Activated T-cell treated with anti-CD3 and anti-CD28 coated beads for 4 hours (primary cell): Measurements from ENCODE around the gene DOCK3.
A peak's percentile ranks its signal among the peaks of the same experiment; 100 is the strongest.
"Not testable (repeated sequence)": the region's sequence is repeated elsewhere in the genome, so short reads cannot be mapped to it uniquely, and the experiment has no call there.

Experiments
- DNase-seq: peaks from one replicate; pipeline ENCODE4 v3.0.0-alpha.2; 2020

Gene DOCK3

DNA sequence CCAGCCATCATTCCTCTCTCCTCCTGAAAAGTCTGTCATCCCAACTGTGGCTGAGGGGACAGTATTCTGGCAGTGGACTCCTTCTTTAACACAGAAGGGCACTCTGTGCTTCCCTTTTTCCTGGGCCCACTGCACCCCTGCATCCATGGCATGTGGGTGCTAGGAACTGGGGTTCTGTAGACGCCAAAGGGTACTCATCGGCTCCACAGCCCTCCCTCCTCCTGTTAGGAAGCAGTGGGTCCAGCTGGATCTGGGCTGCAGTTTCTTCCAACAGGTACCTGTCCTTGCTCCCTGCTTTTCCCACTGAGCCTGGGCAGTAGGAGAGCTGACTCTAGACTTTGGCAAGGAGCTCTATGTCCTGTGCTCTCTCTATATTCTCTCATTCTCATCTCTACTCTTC lies 704.0 kb downstream of the DOCK3 start:
- DNase-seq, result no peak

DNA sequence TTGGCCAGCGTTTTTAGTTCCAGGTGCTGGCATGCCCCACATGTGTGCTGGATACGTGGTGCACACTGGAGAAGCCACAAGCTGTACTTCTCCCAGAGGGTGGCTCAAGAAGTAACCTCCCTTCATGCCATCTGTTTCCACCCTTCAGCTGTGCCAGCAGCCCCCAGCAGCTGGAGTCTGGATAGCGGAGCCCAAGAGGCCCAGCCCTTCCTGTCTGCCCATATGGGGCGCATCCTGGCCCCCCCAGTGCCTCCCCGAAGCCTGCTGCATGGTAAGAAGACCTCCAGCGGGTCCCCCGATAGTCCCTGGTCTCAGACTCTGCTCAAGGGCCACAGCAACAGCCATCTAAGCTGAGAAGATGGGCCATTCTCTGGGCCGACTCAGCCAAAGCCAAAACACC lies 704.6 kb downstream of the DOCK3 start:
- DNase-seq, result no peak

DNA sequence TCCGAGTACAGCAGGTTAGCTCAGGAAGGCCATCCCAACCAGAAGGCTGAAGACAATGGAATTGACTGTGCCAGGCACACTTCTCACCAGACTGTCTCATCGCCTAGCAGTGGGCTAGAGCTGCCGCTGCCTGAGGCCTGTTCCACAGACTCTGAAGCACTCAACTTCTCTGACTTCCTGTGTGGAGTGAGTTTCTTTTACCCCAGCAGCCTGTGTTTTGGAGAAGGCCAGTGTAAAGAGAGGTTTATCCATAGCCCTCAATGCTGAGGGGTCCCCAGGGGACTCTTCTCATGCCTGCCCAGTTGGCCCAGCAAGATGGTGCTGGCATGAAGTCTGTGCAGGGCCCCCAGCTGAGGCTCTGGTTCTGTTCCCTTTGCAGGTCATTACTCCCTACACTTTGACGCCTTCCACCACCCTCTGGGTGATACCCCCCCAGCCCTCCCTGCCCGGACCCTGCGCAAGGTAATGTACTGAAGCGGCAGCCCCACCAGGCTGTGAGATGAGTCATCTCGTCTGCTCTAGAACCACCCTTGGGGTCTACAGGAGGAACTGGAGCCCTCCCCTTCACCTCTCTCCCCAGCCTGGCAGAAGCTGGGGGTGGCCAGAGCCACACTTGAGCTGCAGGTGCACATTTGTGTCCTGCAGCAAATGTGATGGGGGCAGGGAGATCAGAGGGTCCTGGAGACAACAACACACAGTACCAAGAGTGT lies 705.2 kb downstream of the DOCK3 start:
- no peak for DNase-seq

DNA sequence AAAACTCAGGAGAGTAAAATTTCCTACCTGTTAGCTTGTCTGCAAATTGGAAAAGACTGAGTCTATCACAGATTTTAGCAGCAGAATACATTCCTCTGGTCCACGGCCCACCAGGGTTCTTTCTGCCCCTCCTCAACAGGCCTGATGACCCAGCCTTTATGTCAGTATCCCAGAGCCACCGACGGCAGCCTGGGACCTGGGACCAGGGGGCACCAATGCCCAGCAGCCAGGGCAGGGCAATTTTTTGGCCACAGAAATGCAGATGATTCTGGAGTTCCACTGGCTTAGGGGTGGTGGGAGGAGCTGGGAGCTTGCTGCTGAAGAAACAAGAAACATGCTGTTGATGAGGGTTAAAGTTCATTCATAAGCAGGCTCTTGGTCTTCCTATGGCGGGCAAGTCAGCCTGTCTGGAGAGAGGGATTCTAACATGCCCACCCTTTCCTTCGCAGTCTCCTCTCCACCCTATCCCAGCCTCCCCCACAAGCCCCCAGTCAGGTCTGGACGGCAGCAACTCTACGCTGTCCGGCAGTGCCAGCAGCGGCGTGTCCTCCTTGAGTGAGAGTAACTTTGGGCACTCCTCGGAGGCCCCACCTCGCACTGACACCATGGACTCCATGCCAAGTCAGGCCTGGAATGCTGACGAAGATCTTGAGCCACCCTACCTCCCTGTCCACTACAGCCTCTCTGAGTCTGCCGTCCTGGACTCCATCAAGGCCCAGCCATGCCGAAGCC lies 706.0 kb downstream of the DOCK3 start:
- DNase-seq, result no peak

GRCh38 chr3:51381333-51381705 lies 706.6 kb downstream of the DOCK3 start:
- DNase-seq, result no peak

GRCh38 chr3:51382076-51382745 lies 707.5 kb downstream of the DOCK3 start:
- no peak for DNase-seq

GRCh38 chr3:51382947-51383578 lies 708.3 kb downstream of the DOCK3 start:
- DNase-seq, result no peak

DNA sequence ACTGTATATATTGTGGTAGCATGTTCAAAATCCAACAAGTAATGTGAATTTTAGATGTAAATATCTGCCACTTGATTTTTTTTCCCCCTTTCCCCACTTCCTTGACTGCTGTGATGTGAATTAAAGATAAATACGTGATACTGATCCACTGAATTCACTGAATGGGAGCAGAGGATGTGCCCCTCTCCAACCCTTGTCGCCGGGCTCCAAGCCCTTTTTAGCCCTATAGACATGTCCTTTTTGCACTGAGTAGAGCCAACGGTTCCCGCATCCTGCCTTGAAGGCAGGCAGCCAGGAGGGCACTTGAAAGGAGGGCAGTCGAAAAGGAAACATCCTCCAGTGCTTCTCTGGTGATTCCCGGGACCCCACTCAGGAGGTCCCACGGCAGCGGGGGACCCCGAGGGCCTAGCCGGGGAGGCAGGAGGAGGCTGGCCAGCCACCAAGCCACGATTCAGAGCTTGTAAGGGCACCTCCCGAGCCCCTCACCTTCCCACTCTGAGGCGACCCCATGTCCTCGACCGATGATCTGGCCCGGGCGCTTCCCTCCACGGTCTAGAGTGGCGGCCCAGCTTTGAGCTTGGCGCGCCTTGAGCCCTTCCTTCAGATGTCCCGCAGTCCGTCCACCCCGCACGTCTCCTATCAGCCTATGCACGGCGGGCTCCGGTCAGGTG lies 709.5 kb downstream of the DOCK3 start:
- no peak for DNase-seq

- DNase-seq, result peak; percentile 94
Observed at GRCh38 chr3:51384726-51385473, 710.2 kb downstream of the DOCK3 start, which contains the start of gene MANF. TSS of gene MANF (plus strand) at chr3:51385291. CDS start at chr3:51385343, 52 bp downstream.

- DNase-seq, result no peak
Observed at GRCh38 chr3:51385621-51386091, 710.9 kb downstream of the DOCK3 start.

- DNase-seq, result no peak
Observed at GRCh38 chr3:51386159-51386851, 711.6 kb downstream of the DOCK3 start.

GRCh38 chr3:51386852-51387229 lies 712.1 kb downstream of the DOCK3 start:
- DNase-seq, result no peak

DNA sequence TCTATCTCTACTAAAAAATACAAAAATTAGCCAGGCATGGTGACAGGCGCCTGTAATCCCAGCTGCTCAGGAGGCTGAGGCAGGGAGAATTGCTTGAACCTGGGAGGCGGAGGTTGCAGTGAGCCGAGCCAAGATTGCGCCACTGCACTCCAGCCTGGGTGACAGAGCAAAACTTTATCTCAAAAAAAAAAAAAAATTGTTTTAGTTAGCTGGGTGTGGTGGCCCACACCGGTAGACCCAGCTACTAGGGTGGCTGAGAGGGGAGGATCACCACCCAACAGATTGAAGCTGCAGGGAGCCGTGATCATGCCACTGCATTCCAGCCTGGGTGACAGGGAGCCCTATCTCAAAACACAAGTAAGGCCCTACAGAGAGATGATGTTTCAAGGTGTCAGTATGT lies 712.6 kb downstream of the DOCK3 start:
- not testable (repeated sequence) for DNase-seq

DNA sequence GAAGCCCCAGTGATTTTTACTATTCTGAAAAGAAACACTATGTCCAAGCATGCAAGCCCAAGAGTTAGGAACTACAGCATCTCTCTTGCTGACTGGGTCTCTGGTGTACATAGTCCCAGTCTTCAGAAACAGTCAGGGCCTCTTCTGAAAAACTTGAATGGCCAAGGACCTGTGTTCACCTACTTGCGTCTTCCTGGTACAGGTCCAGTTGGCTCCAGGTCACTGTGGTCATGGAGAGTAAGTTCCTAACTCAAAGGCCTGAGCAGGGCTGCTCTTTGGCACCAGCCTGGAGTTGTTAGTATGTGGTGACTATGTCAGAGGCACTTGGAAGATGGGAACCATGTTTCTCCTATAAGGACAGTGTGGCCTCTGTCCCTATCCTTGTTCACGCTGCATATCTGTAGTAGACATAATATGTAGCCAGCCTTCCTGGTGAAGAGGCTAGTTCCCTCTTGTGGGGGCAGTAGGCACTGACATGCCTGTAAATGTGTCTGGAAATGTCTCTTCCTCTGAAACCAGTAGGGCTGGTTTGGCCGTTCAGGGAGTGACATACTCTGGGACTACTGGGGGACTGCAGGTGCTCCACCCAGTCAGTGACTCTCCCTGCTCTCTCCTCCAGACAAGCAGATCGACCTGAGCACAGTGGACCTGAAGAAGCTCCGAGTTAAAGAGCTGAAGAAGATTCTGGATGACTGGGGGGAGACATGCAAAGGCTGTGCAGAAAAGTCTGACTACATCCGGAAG lies 713.7 kb downstream of the DOCK3 start:
- DNase-seq, result no peak

- DNase-seq, result no peak
Observed at GRCh38 chr3:51389423-51390183, 714.9 kb downstream of the DOCK3 start.

GRCh38 chr3:51390246-51391074 lies 715.7 kb downstream of the DOCK3 start:
- no peak for DNase-seq

GRCh38 chr3:51391075-51391565 lies 716.4 kb downstream of the DOCK3 start, which contains the start of gene RBM15B:
TSS of gene RBM15B (plus strand) at chr3:51391285. CDS start at chr3:51391400, 115 bp downstream.
- DNase-seq, result peak; percentile 90

DNA sequence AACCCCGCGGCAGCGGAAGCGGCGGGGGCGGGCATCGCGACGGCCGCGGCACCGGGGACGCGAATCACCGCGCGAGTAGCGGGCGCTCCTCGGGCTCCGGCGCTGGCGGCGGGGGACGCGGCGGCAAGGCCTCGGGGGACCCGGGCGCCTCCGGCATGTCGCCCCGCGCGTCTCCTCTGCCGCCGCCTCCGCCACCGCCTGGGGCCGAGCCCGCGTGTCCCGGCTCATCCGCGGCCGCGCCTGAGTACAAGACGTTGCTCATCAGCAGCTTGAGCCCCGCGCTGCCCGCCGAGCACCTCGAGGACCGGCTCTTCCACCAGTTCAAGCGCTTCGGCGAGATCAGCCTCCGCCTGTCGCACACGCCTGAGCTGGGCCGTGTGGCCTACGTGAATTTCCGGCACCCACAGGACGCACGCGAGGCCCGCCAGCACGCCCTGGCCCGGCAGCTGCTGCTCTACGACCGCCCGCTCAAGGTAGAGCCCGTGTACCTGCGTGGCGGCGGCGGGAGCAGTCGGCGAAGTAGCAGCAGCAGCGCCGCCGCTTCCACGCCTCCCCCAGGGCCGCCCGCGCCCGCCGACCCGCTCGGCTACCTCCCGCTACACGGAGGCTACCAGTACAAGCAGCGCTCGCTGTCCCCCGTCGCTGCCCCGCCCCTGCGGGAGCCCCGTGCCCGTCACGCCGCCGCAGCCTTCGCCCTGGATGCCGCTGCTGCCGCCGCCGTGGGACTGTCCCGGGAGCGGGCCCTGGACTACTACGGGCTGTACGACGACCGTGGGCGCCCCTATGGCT lies 717.0 kb downstream of the DOCK3 start:
- no peak for DNase-seq
